Measurements from ENCODE around the gene TRPM6.

GRCh38 chr9:74683322-74683721 lies 204.4 kb downstream of the TRPM6 start:
- TF ChIP-seq, protein P1, sequence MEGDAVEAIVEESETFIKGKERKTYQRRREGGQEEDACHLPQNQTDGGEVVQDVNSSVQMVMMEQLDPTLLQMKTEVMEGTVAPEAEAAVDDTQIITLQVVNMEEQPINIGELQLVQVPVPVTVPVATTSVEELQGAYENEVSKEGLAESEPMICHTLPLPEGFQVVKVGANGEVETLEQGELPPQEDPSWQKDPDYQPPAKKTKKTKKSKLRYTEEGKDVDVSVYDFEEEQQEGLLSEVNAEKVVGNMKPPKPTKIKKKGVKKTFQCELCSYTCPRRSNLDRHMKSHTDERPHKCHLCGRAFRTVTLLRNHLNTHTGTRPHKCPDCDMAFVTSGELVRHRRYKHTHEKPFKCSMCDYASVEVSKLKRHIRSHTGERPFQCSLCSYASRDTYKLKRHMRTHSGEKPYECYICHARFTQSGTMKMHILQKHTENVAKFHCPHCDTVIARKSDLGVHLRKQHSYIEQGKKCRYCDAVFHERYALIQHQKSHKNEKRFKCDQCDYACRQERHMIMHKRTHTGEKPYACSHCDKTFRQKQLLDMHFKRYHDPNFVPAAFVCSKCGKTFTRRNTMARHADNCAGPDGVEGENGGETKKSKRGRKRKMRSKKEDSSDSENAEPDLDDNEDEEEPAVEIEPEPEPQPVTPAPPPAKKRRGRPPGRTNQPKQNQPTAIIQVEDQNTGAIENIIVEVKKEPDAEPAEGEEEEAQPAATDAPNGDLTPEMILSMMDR (conservative IDR thresholded peaks at IDR 0.05), result no peak
- no peak for TF ChIP-seq ZFX (IDR thresholded peaks at IDR 0.05)
